PC-3 (cell line): ENCODE data around the gene SLC8A2. TPM values are rescaled to one million over a fixed set of nuclear protein-coding genes. Genes with fewer than 3 reads are reported as not detected.

ENCODE experiments used
- ATAC-seq: fragments of 200-7000 bp; cut with Tn5 transposase; 2 replicates; pipeline ENCODE4 v1.9.1; 2020; ENCODE audit warnings: mild to moderate bottlenecking, moderate library complexity
- BruUV-seq: library from RNA; stranded (reverse); fragments of 400-500 nt; replicated peaks from 2 replicates; lab custom pipeline; 2021; lab: Mats Ljungman, UMichigan
- CTCF ChIA-PET: fragments of 300-600 bp; sonication (Branson Sonifier 250); formaldehyde crosslinking; loops from one replicate; lab custom pipeline; 2022; ENCODE audit warnings: antibody characterized with exemption; lab: Charles Lee
- POLR2A ChIA-PET: fragments of 300-600 bp; sonication (Branson Sonifier 250); formaldehyde crosslinking; loops from one replicate; lab custom pipeline; 2022; ENCODE audit warnings: antibody characterized with exemption; ENCODE audit not compliant: unreplicated experiment; lab: Charles Lee
- DNase-seq: peaks from one replicate; pipeline ENCODE4 v3.0.0-alpha.2; 2015
- H2AFZ ChIP-seq: fragments of 300-600 bp; sonication (generic); 2 replicates; pipeline ENCODE4 v1.6.0; 2016; ENCODE audit warnings: antibody characterized with exemption, low read length
- H3F3A ChIP-seq: fragments of 300-600 bp; sonication (generic); one replicate; pipeline ENCODE4 v1.6.0; 2017; ENCODE audit warnings: antibody characterized with exemption, low read length, control low read depth, mild to moderate bottlenecking; ENCODE audit not compliant: unreplicated experiment
- H3K27ac ChIP-seq: fragments of 300-600 bp; sonication (generic); 2 replicates; pipeline ENCODE4 v1.5.1; 2016; ENCODE audit warnings: mild to moderate bottlenecking, low read length
- H3K27me3 ChIP-seq: fragments of 300-600 bp; sonication (generic); 2 replicates; pipeline ENCODE4 v1.6.1; 2016; ENCODE audit warnings: low read length, mixed read lengths
- H3K36me3 ChIP-seq: fragments of 300-600 bp; sonication (generic); 2 replicates; pipeline ENCODE4 v1.6.1; 2016; ENCODE audit warnings: low read depth, mixed run types, low read length, mixed read lengths
- H3K4me1 ChIP-seq: fragments of 300-600 bp; sonication (generic); 2 replicates; pipeline ENCODE4 v1.5.1; 2016; ENCODE audit warnings: low read length; ENCODE audit not compliant: insufficient read depth
- H3K4me2 ChIP-seq: fragments of 300-600 bp; sonication (generic); 2 replicates; pipeline ENCODE4 v1.6.0; 2016; ENCODE audit warnings: low read length
- H3K4me3 ChIP-seq: fragments of 300-600 bp; sonication (generic); 2 replicates; pipeline ENCODE4 v1.5.1; 2016; ENCODE audit warnings: mild to moderate bottlenecking, low read length, mixed read lengths
- H3K79me2 ChIP-seq: fragments of 300-600 bp; sonication (generic); 2 replicates; pipeline ENCODE4 v1.6.1; 2017; ENCODE audit warnings: low read length, mixed read lengths
- H3K9ac ChIP-seq: fragments of 300-600 bp; sonication (generic); 2 replicates; pipeline ENCODE4 v1.6.0; 2016; ENCODE audit warnings: mild to moderate bottlenecking, low read length
- H3K9me2 ChIP-seq: fragments of 300-600 bp; sonication (generic); replicated peaks from 2 replicates; pipeline ENCODE4 v1.6.1; 2016; ENCODE audit warnings: mixed run types, low read length, mixed read lengths
- H3K9me3 ChIP-seq: fragments of 300-600 bp; sonication (generic); 2 replicates; pipeline ENCODE4 v1.6.1; 2016; ENCODE audit warnings: low read length, mixed read lengths
- H4K20me1 ChIP-seq: fragments of 300-600 bp; sonication (generic); 2 replicates; pipeline ENCODE4 v1.6.1; 2016; ENCODE audit warnings: low read length, mixed read lengths
- CTCF ChIP-seq: fragments of 300-600 bp; sonication (generic); conservative IDR thresholded peaks from 2 replicates; pipeline ENCODE4 v1.5.1; 2017; ENCODE audit warnings: antibody characterized with exemption, low read depth, mild to moderate bottlenecking, low read length
- EZH2 ChIP-seq: fragments of 300-600 bp; sonication (generic); IDR thresholded peaks from one replicate; pipeline ENCODE4 v1.6.1; 2017; ENCODE audit warnings: antibody characterized with exemption, mild to moderate bottlenecking, low read length; ENCODE audit not compliant: unreplicated experiment
- EZH2phosphoT487 ChIP-seq: fragments of 300-600 bp; sonication (generic); IDR thresholded peaks from 2 replicates; pipeline ENCODE4 v1.6.1; 2018; ENCODE audit warnings: mild to moderate bottlenecking, antibody characterized with exemption, low read length, borderline replicate concordance
- intact Hi-C: fragments of 100-400 bp; cut with micrococcal nuclease; formaldehyde crosslinking; loops from 2 replicates; pipeline ENCODE4 v1.9.0; 2023
- total RNA-seq: library from RNA; depleted of rRNA; stranded (reverse); fragments of >200 nt; gene quantifications from 2 replicates; pipeline ENCODE4 v1.2.3, GENCODE V29; 2014

Gene SLC8A2
- total RNA-seq, 1 experiment from 2014 or later, result 0.33 TPM

GRCh38 chr19:47446534-47447469 is 24.9 kb downstream of the SLC8A2 start:
- H3K27me3 ChIP-seq, result peaks cover 19% of the 10 kb centered on the region
- H3K36me3 ChIP-seq, result no peaks in the 10 kb centered on the region

GRCh38 chr19:47445937-47446402 is 25.7 kb downstream of the SLC8A2 start:
- H3K4me1 ChIP-seq, result no peaks in the 10 kb centered on the region
- no peak overlapping the region for H3K27ac ChIP-seq
- no peak overlapping the region for H2AFZ ChIP-seq
- H3K27me3 ChIP-seq, result peaks cover 19% of the 10 kb centered on the region
- intact Hi-C loops, result no loop called here
- H3K9me3 ChIP-seq, result no peaks in the 10 kb centered on the region
- BruUV-seq, result no TSS peak
- H3K36me3 ChIP-seq, result no peaks in the 10 kb centered on the region
- POLR2A ChIA-PET, result no interaction called here
- TF ChIP-seq CTCF (no peak), EZH2phosphoT487 (no peak)
- no peaks in the 10 kb centered on the region for H3K9me2 ChIP-seq
- CTCF ChIA-PET, result interaction anchor here (0.5 kb wide), 1 partner anchor 261 kb away, joined by 3 read pairs; no protein-coding TSS in a partner anchor
- ATAC-seq (peak; percentile 72), DNase-seq (peak; percentile 25)
- no peak overlapping the region for H3K9ac ChIP-seq
- peak overlapping the region; percentile 39 for H3K4me2 ChIP-seq
- no peaks in the 10 kb centered on the region for H3F3A ChIP-seq
- H3K4me3 ChIP-seq, result no peak overlapping the region
- no peaks in the 10 kb centered on the region for H4K20me1 ChIP-seq
- no peaks in the 10 kb centered on the region for H3K79me2 ChIP-seq

More at GRCh38 chr19:47446534-47447469, 24.9 kb downstream of the SLC8A2 start:
- Histone ChIP-seq H3K9ac (no peak overlapping the region), H3K4me2 (peak overlapping the region; percentile 39), H3F3A (no peaks in the 10 kb centered on the region), H3K4me3 (no peak overlapping the region), H3K4me1 (no peaks in the 10 kb centered on the region), H4K20me1 (no peaks in the 10 kb centered on the region), H3K9me3 (no peaks in the 10 kb centered on the region), H2AFZ (no peak overlapping the region), H3K9me2 (no peaks in the 10 kb centered on the region), H3K27ac (no peak overlapping the region), H3K79me2 (no peaks in the 10 kb centered on the region)
- intact Hi-C loops, result no loop called here
- ATAC-seq, result no peak
- ChIA-PET POLR2A (no interaction called here), CTCF (interaction anchor here (0.5 kb wide), 1 partner anchor 260 kb away, joined by 3 read pairs; no protein-coding TSS in a partner anchor)
- BruUV-seq, result no TSS peak
- TF ChIP-seq CTCF, result no peak
- no peak for TF ChIP-seq EZH2phosphoT487
- peak; percentile 16 for DNase-seq

- no TSS peak for BruUV-seq
- Histone ChIP-seq H3K79me2 (no peaks in the 10 kb centered on the region), H3K27ac (no peak overlapping the region), H3K4me1 (no peaks in the 10 kb centered on the region), H3K9me2 (no peaks in the 10 kb centered on the region), H3K4me3 (no peak overlapping the region), H3K27me3 (peaks cover 19% of the 10 kb centered on the region), H3K4me2 (peak overlapping the region; percentile 39), H4K20me1 (no peaks in the 10 kb centered on the region), H3F3A (no peaks in the 10 kb centered on the region), H3K36me3 (no peaks in the 10 kb centered on the region), H2AFZ (no peak overlapping the region), H3K9ac (no peak overlapping the region), H3K9me3 (no peaks in the 10 kb centered on the region)
- ATAC-seq (no peak), DNase-seq (no peak)
- intact Hi-C loops, result no loop called here
- POLR2A ChIA-PET, result no interaction called here
- TF ChIP-seq EZH2phosphoT487 (no peak), EZH2 (no peak), CTCF (no peak)
- CTCF ChIA-PET, result no interaction called here
Observed at GRCh38 chr19:47445527-47445926, 26.2 kb downstream of the SLC8A2 start.
